ENCODE results near the gene ST6GALNAC3.

- TF ChIP-seq CTCF (IDR thresholded peaks at IDR 0.05) (no peak), POLR2A (IDR thresholded peaks at IDR 0.05) (no peak)
Observed at GRCh38 chr1:76035053-76035452, 39.5 kb upstream of the ST6GALNAC3 start.
